Lower leg skin (tissue), 4 donors: ENCODE data around the gene ACOX3. TPM values are rescaled to one million over a fixed set of nuclear protein-coding genes. Genes with fewer than 3 reads are reported as not detected.

ENCODE experiments used
- total RNA-seq, 4 donors: library from RNA; depleted of rRNA; stranded (reverse); fragments of >200 nt; gene quantifications; one replicate each; pipeline ENCODE4 v1.1.0, GENCODE V29; 2016

ACOX3 gene
- total RNA-seq, 4 donors from 2014 or later: 37.5 to 55.9 (median 41.2) TPM

Other genes with a start within 250 kb of the ACOX3 start
- gene SH3TC1, start 241.4 kb downstream of the ACOX3 start, total RNA-seq: 10 to 100 TPM; 10.1 to 15.9 (median 11.1) TPM
- 10 to 100 TPM in 2 of 4 donors, 1 to 10 TPM in 2; 4.0 to 18.2 (median 11.4) TPM for gene HTRA3, start 171.0 kb downstream of the ACOX3 start, total RNA-seq
- 10 to 100 TPM; 39.0 to 61.0 (median 49.2) TPM for gene TRMT44, start 54 bp upstream of the ACOX3 start, total RNA-seq
- gene GPR78, start 139.7 kb upstream of the ACOX3 start, total RNA-seq: not detected
- 10 to 100 TPM in 1 of 4 donors, under 1 TPM in 1, not detected in 2; 0.91 to 10.2 TPM for gene CPZ, start 152.0 kb upstream of the ACOX3 start, total RNA-seq